K562 (cell line): ENCODE measurements around the gene LOXL3. TPM values are rescaled to one million over a fixed set of nuclear protein-coding genes. Genes with fewer than 3 reads are reported as not detected.

Source experiments
- BCOR ChIP-seq: fragments of 450-650 bp; IDR thresholded peaks from 2 replicates; pipeline ENCODE4 v1.6.1; 2016
- HDAC3 ChIP-seq: fragments of 450-650 bp; IDR thresholded peaks from 2 replicates; pipeline ENCODE4 v1.6.1; 2018; ENCODE audit warnings: borderline replicate concordance, mild to moderate bottlenecking, moderate library complexity; ENCODE audit not compliant: partially characterized antibody
- HIVEP1 ChIP-seq: fragments of 250-450 bp; sonication (Bioruptor Pico); IDR thresholded peaks from 2 replicates; pipeline ENCODE4 v1.4.0; 2020; ENCODE audit warnings: mild to moderate bottlenecking
- MCM7 ChIP-seq, 2 experiments: fragments of 450-650 bp; IDR thresholded peaks; 2 replicates each; pipeline ENCODE4 v1.6.1; 2016 to 2018
- MNT ChIP-seq, 2 experiments: fragments of 450-650 bp; conservative IDR thresholded peaks; 2 replicates each; pipeline ENCODE4 v1.6.1; 2017; ENCODE audit warnings: mild to moderate bottlenecking in 2 of 2, moderate library complexity in 2 of 2
- RBM15 ChIP-seq: fragments of 200-400 bp; formaldehyde crosslinking; IDR thresholded peaks from 2 replicates; pipeline ENCODE4 v1.6.1; 2018; ENCODE audit warnings: mild to moderate bottlenecking, low read length, moderate library complexity; ENCODE audit not compliant: insufficient read depth
- ZNF280B ChIP-seq: fragments of 250-450 bp; sonication (Bioruptor Pico); IDR thresholded peaks from 2 replicates; pipeline ENCODE4 v1.5.1; 2021; ENCODE audit warnings: mild to moderate bottlenecking
- polyA plus RNA-seq, 8 experiments: library from polyadenylated mRNA; depleted of rRNA in 4 of 8; stranded (reverse) in 5 of 8; unstranded in 3 of 8; fragments of >200 nt; fragmentation: Nextera tagmentation in 2 of 8; fragmentation: Illumina TruSeq in 1 of 8; extraction: Ambion mirVana in 2 of 8; extraction: Trizol in 1 of 8; gene quantifications; 2 replicates each; pipeline versions ENCODE4 v1.2.1 to v1.2.3, GENCODE V29; 2011 to 2014; ENCODE audit warnings: inconsistent platforms in 1 of 8, missing spikeins in 1 of 8
- total RNA-seq, 7 experiments: library from RNA; depleted of rRNA in 6 of 7; stranded (reverse); fragments of >200 nt in 6 of 7; fragmentation: Illumina TruSeq in 2 of 7; extraction: Trizol in 2 of 7; gene quantifications; 2 replicates each; pipeline versions ENCODE4 v1.2.1 to v1.2.3, GENCODE V29; 2011 to 2021; ENCODE audit warnings: low replicate concordance in 1 of 7

Gene LOXL3
- total and polyA plus RNA-seq, 9 of the 15 experiments (the other 6 are each of a cell fraction or from before 2014, with no cell fraction given): 0.22 to 0.99 (median 0.31) TPM

- TF ChIP-seq MNT (conservative IDR thresholded peaks at IDR 0.05) (no peak), RBM15 (no peak), HDAC3 (no peak), BCOR (no peak), HIVEP1 (no peak), ZNF280B (no peak), MCM7 (IDR thresholded peaks at IDR 0.05) (no peak)
- TF ChIP-seq, all 486 proteins: peak for 18
These were observed 34.0 kb upstream of the LOXL3 start (continued) for GRCh38 chr2:74587664-74588277.
